NT2/D1 (cell line): Measurements from ENCODE around the gene TUBGCP2.

Experiments used
- DNase-seq: peaks from one replicate; pipeline ENCODE4 v3.0.0-alpha.2; 2011; ENCODE audit warnings: low read depth, low spot score
- H3K27me3 ChIP-seq: 2 replicates; pipeline ENCODE4 v1.6.0; 2011; ENCODE audit warnings: mild to moderate bottlenecking; ENCODE audit not compliant: insufficient read length, insufficient read depth
- H3K36me3 ChIP-seq: 2 replicates; pipeline ENCODE4 v1.6.1; 2011; ENCODE audit warnings: mild to moderate bottlenecking, low read length, mixed read lengths; ENCODE audit not compliant: insufficient read depth, insufficient read length
- H3K4me1 ChIP-seq: 2 replicates; pipeline ENCODE4 v1.5.1; 2011; ENCODE audit not compliant: insufficient read depth, insufficient read length
- H3K4me3 ChIP-seq: 2 replicates; pipeline ENCODE4 v1.5.1; 2011; ENCODE audit warnings: low read depth; ENCODE audit not compliant: insufficient read length
- H3K9ac ChIP-seq: 2 replicates; pipeline ENCODE4 v1.6.0; 2011; ENCODE audit warnings: low read depth; ENCODE audit not compliant: insufficient read length
- H3K9me3 ChIP-seq: 2 replicates; pipeline ENCODE4 v1.5.1; 2011; ENCODE audit warnings: mild to moderate bottlenecking, low read length; ENCODE audit not compliant: insufficient read depth
- SUZ12 ChIP-seq: IDR thresholded peaks from 2 replicates; pipeline ENCODE4 v1.6.1; 2011; ENCODE audit not compliant: insufficient read length, insufficient read depth; ENCODE audit errors: extremely low read depth
- YY1 ChIP-seq: IDR thresholded peaks from 2 replicates; pipeline ENCODE4 v1.6.1; 2011; ENCODE audit not compliant: insufficient read length, insufficient read depth
- ZNF274 ChIP-seq: IDR thresholded peaks from 2 replicates; pipeline ENCODE4 v1.6.1; 2011; ENCODE audit warnings: mild to moderate bottlenecking, low read depth, low read length

Gene TUBGCP2

GRCh38 chr10:133353988-133354605 is 45.4 kb upstream of the TUBGCP2 start:
- Histone ChIP-seq H3K4me3 (no peak overlapping the region), H3K4me1 (peaks cover 11% of the 10 kb centered on the region), H3K9ac (no peak overlapping the region), H3K9me3 (no peaks in the 10 kb centered on the region), H3K36me3 (peaks cover 32% of the 10 kb centered on the region), H3K27me3 (no peaks in the 10 kb centered on the region)
- no peak for DNase-seq
- TF ChIP-seq YY1 (no peak), SUZ12 (no peak), ZNF274 (no peak)

GRCh38 chr10:133353202-133353959 is 44.7 kb upstream of the TUBGCP2 start:
- Histone ChIP-seq H3K9ac (no peak overlapping the region), H3K9me3 (no peaks in the 10 kb centered on the region), H3K4me3 (no peak overlapping the region), H3K4me1 (peaks cover 9% of the 10 kb centered on the region), H3K36me3 (peaks cover 32% of the 10 kb centered on the region), H3K27me3 (no peaks in the 10 kb centered on the region)
- TF ChIP-seq ZNF274 (no peak), YY1 (no peak), SUZ12 (no peak)
- DNase-seq = no peak

- Histone ChIP-seq H3K27me3 (no peaks in the 10 kb centered on the region), H3K9me3 (no peaks in the 10 kb centered on the region), H3K4me1 (peaks cover 11% of the 10 kb centered on the region), H3K9ac (no peak overlapping the region), H3K4me3 (no peak overlapping the region), H3K36me3 (peaks cover 32% of the 10 kb centered on the region)
- no peak for TF ChIP-seq SUZ12
- DNase-seq = no peak
These were observed 43.0 kb upstream of the TUBGCP2 start for GRCh38 chr10:133351408-133352318.

- no peak overlapping the region for H3K4me3 ChIP-seq
- peaks cover 11% of the 10 kb centered on the region for H3K4me1 ChIP-seq
- no peak for DNase-seq
- no peak for TF ChIP-seq YY1
- TF ChIP-seq ZNF274 = no peak
- no peak for TF ChIP-seq SUZ12
- no peak overlapping the region for H3K9ac ChIP-seq
- H3K9me3 ChIP-seq = no peaks in the 10 kb centered on the region
- no peaks in the 10 kb centered on the region for H3K27me3 ChIP-seq
- peaks cover 25% of the 10 kb centered on the region for H3K36me3 ChIP-seq
These were observed 42.3 kb upstream of the TUBGCP2 start for GRCh38 chr10:133350950-133351329.

GRCh38 chr10:133350283-133350949 is 41.7 kb upstream of the TUBGCP2 start:
- H3K27me3 ChIP-seq = no peaks in the 10 kb centered on the region
- no peaks in the 10 kb centered on the region for H3K9me3 ChIP-seq
- DNase-seq = no peak
- H3K9ac ChIP-seq = no peak overlapping the region
- peaks cover 11% of the 10 kb centered on the region for H3K4me1 ChIP-seq
- H3K4me3 ChIP-seq = no peak overlapping the region
- TF ChIP-seq YY1 (no peak), ZNF274 (no peak), SUZ12 (no peak)
- H3K36me3 ChIP-seq = peaks cover 20% of the 10 kb centered on the region

- peaks cover 13% of the 10 kb centered on the region for H3K36me3 ChIP-seq
- TF ChIP-seq YY1 (no peak), SUZ12 (no peak), ZNF274 (no peak)
- no peaks in the 10 kb centered on the region for H3K27me3 ChIP-seq
- peaks cover 11% of the 10 kb centered on the region for H3K4me1 ChIP-seq
- H3K9me3 ChIP-seq = no peaks in the 10 kb centered on the region
- no peak overlapping the region for H3K4me3 ChIP-seq
- no peak for DNase-seq
- no peak overlapping the region for H3K9ac ChIP-seq
These were observed 40.9 kb upstream of the TUBGCP2 start for GRCh38 chr10:133349577-133350011.

- peaks cover 8% of the 10 kb centered on the region for H3K36me3 ChIP-seq
- DNase-seq = no peak
- H3K9me3 ChIP-seq = no peaks in the 10 kb centered on the region
- H3K4me1 ChIP-seq = peaks cover 11% of the 10 kb centered on the region
- H3K9ac ChIP-seq = no peak overlapping the region
- H3K4me3 ChIP-seq = no peak overlapping the region
- no peaks in the 10 kb centered on the region for H3K27me3 ChIP-seq
- TF ChIP-seq ZNF274 (no peak), SUZ12 (no peak), YY1 (no peak)
These were observed 40.5 kb upstream of the TUBGCP2 start for GRCh38 chr10:133349160-133349568.
